HepG2 (cell line): ENCODE data around the gene GGT1. TPM values are rescaled to one million over a fixed set of nuclear protein-coding genes. Genes with fewer than 3 reads are reported as not detected.
A peak's percentile ranks its signal among the peaks of the same experiment; 100 is the strongest.

Experiments
- AKAP8 ChIP-seq: sonication (generic); formaldehyde crosslinking; IDR thresholded peaks from 2 replicates; pipeline ENCODE4 v1.5.1; 2020; ENCODE audit warnings: mild to moderate bottlenecking, missing genetic modification reagents
- CCAR2 ChIP-seq: fragments of 200-400 bp; formaldehyde crosslinking; optimal IDR thresholded peaks from 2 replicates; pipeline ENCODE3; 2018; ENCODE audit warnings: low read depth, mild to moderate bottlenecking, low read length, moderate library complexity
- CREB3 ChIP-seq: sonication (generic); formaldehyde crosslinking; IDR thresholded peaks from 2 replicates; pipeline ENCODE4 v1.5.0; 2020; ENCODE audit warnings: missing genetic modification reagents
- DPF2 ChIP-seq: sonication (generic); formaldehyde crosslinking; IDR thresholded peaks from 2 replicates; pipeline ENCODE4 v1.4.0; 2020; ENCODE audit warnings: mild to moderate bottlenecking, low read depth, missing genetic modification reagents, borderline replicate concordance
- FOXK1 ChIP-seq: sonication (generic); formaldehyde crosslinking; IDR thresholded peaks from 2 replicates; pipeline ENCODE4 v1.4.0; 2020; ENCODE audit warnings: low read depth, missing genetic modification reagents, borderline replicate concordance
- GATAD2A ChIP-seq: IDR thresholded peaks from 2 replicates; pipeline ENCODE4 v1.6.1; 2016
- MIXL1 ChIP-seq: IDR thresholded peaks from 2 replicates; pipeline ENCODE4 v1.6.1; 2016
- PLSCR1 ChIP-seq: sonication (generic); formaldehyde crosslinking; IDR thresholded peaks from 2 replicates; pipeline ENCODE4 v1.5.0; 2020; ENCODE audit warnings: missing genetic modification reagents, mild to moderate bottlenecking, borderline replicate concordance
- PRMT3 ChIP-seq: sonication (generic); formaldehyde crosslinking; IDR thresholded peaks from 2 replicates; pipeline ENCODE4 v1.8.1; 2022; ENCODE audit warnings: low read depth, mild to moderate bottlenecking, moderate library complexity, missing genetic modification reagents, borderline replicate concordance
- RXRA ChIP-seq: sonication (generic); formaldehyde crosslinking; IDR thresholded peaks from 2 replicates; pipeline ENCODE4 v1.5.1; 2020; ENCODE audit warnings: missing genetic modification reagents
- SAFB2 ChIP-seq: sonication (generic); formaldehyde crosslinking; IDR thresholded peaks from 2 replicates; pipeline ENCODE4 v1.5.1; 2020; ENCODE audit warnings: missing genetic modification reagents, low read depth, mild to moderate bottlenecking, borderline replicate concordance
- TCF7L2 ChIP-seq: IDR thresholded peaks from 2 replicates; pipeline ENCODE4 v1.6.1; 2011; ENCODE audit warnings: mild to moderate bottlenecking, low read depth, low read length, moderate library complexity
- ZFX ChIP-seq: sonication (generic); formaldehyde crosslinking; IDR thresholded peaks from 2 replicates; pipeline ENCODE4 v1.4.0; 2020; ENCODE audit warnings: mild to moderate bottlenecking, low read depth, missing genetic modification reagents, moderate library complexity
- ZNF10 ChIP-seq: sonication (generic); formaldehyde crosslinking; IDR thresholded peaks from 2 replicates; pipeline ENCODE4 v1.4.0; 2020; ENCODE audit warnings: mild to moderate bottlenecking, low read depth, missing genetic modification reagents, borderline replicate concordance
- ZNF101 ChIP-seq: sonication (generic); formaldehyde crosslinking; IDR thresholded peaks from 2 replicates; pipeline ENCODE4 v1.4.0; 2020; ENCODE audit warnings: mild to moderate bottlenecking, low read depth, missing genetic modification reagents, borderline replicate concordance
- ZNF354B ChIP-seq: sonication (generic); formaldehyde crosslinking; IDR thresholded peaks from 2 replicates; pipeline ENCODE4 v1.8.0; 2022; ENCODE audit warnings: mild to moderate bottlenecking, missing genetic modification reagents
- ZNF468 ChIP-seq: sonication (generic); formaldehyde crosslinking; IDR thresholded peaks from 2 replicates; pipeline ENCODE4 v1.8.0; 2022; ENCODE audit warnings: mild to moderate bottlenecking, moderate library complexity, missing genetic modification reagents
- ZNF567 ChIP-seq: sonication (generic); formaldehyde crosslinking; IDR thresholded peaks from 2 replicates; pipeline ENCODE4 v1.8.1; 2023; ENCODE audit warnings: mild to moderate bottlenecking, missing genetic modification reagents, borderline replicate concordance
- ZNF782 ChIP-seq: sonication (generic); formaldehyde crosslinking; IDR thresholded peaks from 2 replicates; pipeline ENCODE4 v1.4.0; 2020; ENCODE audit warnings: missing genetic modification reagents, mild to moderate bottlenecking, borderline replicate concordance
- ZNF790 ChIP-seq: sonication (generic); formaldehyde crosslinking; IDR thresholded peaks from 2 replicates; pipeline ENCODE4 v1.8.0; 2022; ENCODE audit warnings: missing genetic modification reagents, mild to moderate bottlenecking, borderline replicate concordance
- ZNF878 ChIP-seq: sonication (generic); formaldehyde crosslinking; IDR thresholded peaks from 2 replicates; pipeline ENCODE4 v1.8.1; 2023; ENCODE audit warnings: mild to moderate bottlenecking, missing genetic modification reagents, moderate library complexity
- polyA plus RNA-seq, 8 experiments: library from polyadenylated mRNA; depleted of rRNA in 3 of 8; stranded (reverse) in 7 of 8; unstranded in 1 of 8; fragments of >200 nt; fragmentation: Illumina TruSeq in 4 of 8; extraction: Trizol in 4 of 8; gene quantifications; 2 replicates each; pipeline versions ENCODE4 v1.2.1 to v1.2.3, GENCODE V29; 2011 to 2016; ENCODE audit warnings: low read depth in 4 of 8, missing spikeins in 1 of 8, mixed read lengths in 1 of 8; ENCODE audit not compliant: insufficient read depth in 1 of 8
- total RNA-seq, 5 experiments: library from RNA; depleted of rRNA; stranded (reverse); fragments of >200 nt; fragmentation: Illumina TruSeq; extraction: Trizol; gene quantifications; 2 replicates each; pipeline ENCODE4 v1.2.3, GENCODE V29; 2016; ENCODE audit warnings: low read depth in 1 of 5
- TF ChIP-seq, protein P1 (sequence below): sonication (generic); formaldehyde crosslinking; IDR thresholded peaks from 2 replicates; pipeline ENCODE4 v1.4.0; 2020; ENCODE audit warnings: mild to moderate bottlenecking, missing genetic modification reagents
- TF ChIP-seq, protein P2 (sequence below): sonication (generic); formaldehyde crosslinking; IDR thresholded peaks from 2 replicates; pipeline ENCODE4 v1.5.1; 2020; ENCODE audit warnings: missing genetic modification reagents, mild to moderate bottlenecking, borderline replicate concordance
- TF ChIP-seq, protein P3 (sequence below): sonication (generic); formaldehyde crosslinking; IDR thresholded peaks from 2 replicates; pipeline ENCODE4 v1.5.0; 2020; ENCODE audit warnings: missing genetic modification reagents

Gene GGT1
- total and polyA plus RNA-seq, 2 of the 13 experiments (the other 11 are each of a cell fraction or from before 2014, with no cell fraction given): 29.9 to 103 TPM

- TF ChIP-seq SAFB2 (CRISPR knock-in tag) (0 out of 2 replicates have a peak, but pooled peaks have one; percentile 56), DPF2 (no peak), AKAP8 (CRISPR knock-in tag) (peak; percentile 25; the same call in 1 of the 2 replicates), ZNF790 (CRISPR knock-in tag) (0 out of 2 replicates have a peak, but pooled peaks have one; percentile 21), ZNF10 (CRISPR knock-in tag) (no peak), ZNF101 (0 out of 2 replicates have a peak, but pooled peaks have one; percentile 29), ZNF567 (0 out of 2 replicates have a peak, but pooled peaks have one; percentile 52), TCF7L2 (no peak), CCAR2 (no peak), ZNF468 (0 out of 2 replicates have a peak, but pooled peaks have one; percentile 67), FOXK1 (CRISPR knock-in tag) (peak; percentile 15; the same call in 1 of the 2 replicates), MIXL1 (no peak), ZNF354B (CRISPR knock-in tag) (no peak), RXRA (CRISPR knock-in tag) (peak; percentile 18; the same call in 1 of the 2 replicates), ZFX (CRISPR knock-in tag) (0 out of 2 replicates have a peak, but pooled peaks have one; percentile 9), ZNF878 (CRISPR knock-in tag) (no peak; the same call in 1 of the 2 replicates), ZNF782 (CRISPR knock-in tag) (no peak), CREB3 (CRISPR knock-in tag) (no peak), PLSCR1 (CRISPR knock-in tag) (no peak), PRMT3 (no peak), GATAD2A (0 out of 2 replicates have a peak, but pooled peaks have one; percentile 10)
- TF ChIP-seq, protein P1, sequence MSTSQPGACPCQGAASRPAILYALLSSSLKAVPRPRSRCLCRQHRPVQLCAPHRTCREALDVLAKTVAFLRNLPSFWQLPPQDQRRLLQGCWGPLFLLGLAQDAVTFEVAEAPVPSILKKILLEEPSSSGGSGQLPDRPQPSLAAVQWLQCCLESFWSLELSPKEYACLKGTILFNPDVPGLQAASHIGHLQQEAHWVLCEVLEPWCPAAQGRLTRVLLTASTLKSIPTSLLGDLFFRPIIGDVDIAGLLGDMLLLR: 0 out of 2 replicates have a peak, but pooled peaks have one; percentile 59
- TF ChIP-seq, protein P2, sequence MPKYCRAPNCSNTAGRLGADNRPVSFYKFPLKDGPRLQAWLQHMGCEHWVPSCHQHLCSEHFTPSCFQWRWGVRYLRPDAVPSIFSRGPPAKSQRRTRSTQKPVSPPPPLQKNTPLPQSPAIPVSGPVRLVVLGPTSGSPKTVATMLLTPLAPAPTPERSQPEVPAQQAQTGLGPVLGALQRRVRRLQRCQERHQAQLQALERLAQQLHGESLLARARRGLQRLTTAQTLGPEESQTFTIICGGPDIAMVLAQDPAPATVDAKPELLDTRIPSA (CRISPR knock-in tag): no peak
- TF ChIP-seq, protein P3, sequence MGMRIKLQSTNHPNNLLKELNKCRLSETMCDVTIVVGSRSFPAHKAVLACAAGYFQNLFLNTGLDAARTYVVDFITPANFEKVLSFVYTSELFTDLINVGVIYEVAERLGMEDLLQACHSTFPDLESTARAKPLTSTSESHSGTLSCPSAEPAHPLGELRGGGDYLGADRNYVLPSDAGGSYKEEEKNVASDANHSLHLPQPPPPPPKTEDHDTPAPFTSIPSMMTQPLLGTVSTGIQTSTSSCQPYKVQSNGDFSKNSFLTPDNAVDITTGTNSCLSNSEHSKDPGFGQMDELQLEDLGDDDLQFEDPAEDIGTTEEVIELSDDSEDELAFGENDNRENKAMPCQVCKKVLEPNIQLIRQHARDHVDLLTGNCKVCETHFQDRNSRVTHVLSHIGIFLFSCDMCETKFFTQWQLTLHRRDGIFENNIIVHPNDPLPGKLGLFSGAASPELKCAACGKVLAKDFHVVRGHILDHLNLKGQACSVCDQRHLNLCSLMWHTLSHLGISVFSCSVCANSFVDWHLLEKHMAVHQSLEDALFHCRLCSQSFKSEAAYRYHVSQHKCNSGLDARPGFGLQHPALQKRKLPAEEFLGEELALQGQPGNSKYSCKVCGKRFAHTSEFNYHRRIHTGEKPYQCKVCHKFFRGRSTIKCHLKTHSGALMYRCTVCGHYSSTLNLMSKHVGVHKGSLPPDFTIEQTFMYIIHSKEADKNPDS: no peak
Observed at GRCh38 chr22:24554313-24555164, 48.5 kb upstream of the GGT1 start, which contains the start of gene GUCD1 (continued).
